Natural killer cell (primary cell): Measurements from ENCODE around the gene LCLAT1. TPM values are rescaled to one million over a fixed set of nuclear protein-coding genes. Genes with fewer than 3 reads are reported as not detected.

ENCODE experiments used
- ATAC-seq, 3 donors: fragments of 150-1000 bp in 2 of 3; fragments of 200-7000 bp in 1 of 3; cut with Tn5 transposase; 1 replicate in 1 of 3; 2 replicates in 2 of 3; pipeline ENCODE4 v1.10.0; 2021; ENCODE audit warnings: mild to moderate bottlenecking in 2 of 3, moderate library complexity in 2 of 3
- DNase-seq, 2 donors: peaks; one replicate each; pipeline versions ENCODE4 v3.0.0 to v3.0.0-alpha.2; 2013 to 2021; ENCODE audit warnings: mixed read lengths in 1 of 2
- H3K27ac ChIP-seq: one replicate; pipeline ENCODE4 v1.5.1; 2013; ENCODE audit warnings: mild to moderate bottlenecking, low read length
- H3K27me3 ChIP-seq: one replicate; pipeline ENCODE4 v1.6.1; 2013; ENCODE audit warnings: low read length; ENCODE audit not compliant: control insufficient read depth, insufficient read depth
- H3K36me3 ChIP-seq: one replicate; pipeline ENCODE4 v1.6.1; 2013; ENCODE audit warnings: low read length; ENCODE audit not compliant: control insufficient read depth, insufficient read depth
- H3K4me1 ChIP-seq: one replicate; pipeline ENCODE4 v1.6.1; 2013; ENCODE audit warnings: low read length; ENCODE audit not compliant: control insufficient read depth, insufficient read depth
- H3K4me3 ChIP-seq: one replicate; pipeline ENCODE4 v1.5.1; 2013; ENCODE audit warnings: low read length
- H3K9me3 ChIP-seq: one replicate; pipeline ENCODE4 v1.6.1; 2013; ENCODE audit warnings: low read length; ENCODE audit not compliant: control insufficient read depth, insufficient read depth
- H3K27ac Mint-ChIP-seq, 2 donors: one replicate each; pipeline ENCODE4 v1.8.0; 2022; ENCODE audit warnings: mild to moderate bottlenecking in 2 of 2, mixed read lengths in 2 of 2, moderate library complexity in 1 of 2
- H3K27me3 Mint-ChIP-seq, 2 donors: one replicate each; pipeline ENCODE4 v1.8.0; 2022; ENCODE audit warnings: low read depth in 2 of 2, mixed read lengths in 2 of 2
- H3K36me3 Mint-ChIP-seq: one replicate; pipeline ENCODE4 v1.8.0; 2022; ENCODE audit warnings: mixed read lengths
- H3K4me1 Mint-ChIP-seq, 2 donors: one replicate each; pipeline ENCODE4 v1.8.0; 2022; ENCODE audit warnings: mixed read lengths in 2 of 2
- H3K4me3 Mint-ChIP-seq: one replicate; pipeline ENCODE4 v1.8.0; 2022; ENCODE audit warnings: mild to moderate bottlenecking, moderate library complexity, mixed read lengths
- H3K9me3 Mint-ChIP-seq, 2 donors: one replicate each; pipeline ENCODE4 v1.8.0; 2022; ENCODE audit warnings: mixed read lengths in 2 of 2
- CTCF ChIP-seq: fragments of 200-600 bp; IDR thresholded peaks from one replicate; pipeline ENCODE4 v1.8.0; 2022; ENCODE audit warnings: antibody characterized with exemption
- WGBS: methylation state at CpG from one replicate; pipeline ENCODE4 v1.1.7; 2013; ENCODE audit warnings: missing lambda C conversion rate; ENCODE audit not compliant: insufficient coverage; 5-methylcytosine and 5-hydroxymethylcytosine counted together
- intact Hi-C: fragments of 100-400 bp; cut with micrococcal nuclease; formaldehyde crosslinking; loops from one replicate; pipeline ENCODE4 v1.14.2; 2022
- total RNA-seq, 4 donors: library from RNA; stranded (reverse); fragments of 120-200 nt in 1 of 4; gene quantifications; one replicate each; pipeline versions ENCODE4 v1.2.3 to v1.2.4, GENCODE V29; 2013 to 2022

Gene LCLAT1
- total RNA-seq, 3 donors from 2014 or later (not counting 1 experiment from before 2014, with no cell fraction given), result 13.0 to 16.2 (median 14.2) TPM

- H3K4me3 ChIP-seq, result no peak overlapping the region
- intact Hi-C loops, result no loop called here
- no peaks in the 10 kb centered on the region for H3K9me3 ChIP-seq
- no peaks in the 10 kb centered on the region for H3K9me3 Mint-ChIP-seq
- no peak for ATAC-seq
- no peaks in the 10 kb centered on the region for H3K4me1 Mint-ChIP-seq
- H3K4me1 ChIP-seq, result no peaks in the 10 kb centered on the region
- no peak overlapping the region for H3K27ac ChIP-seq
- peaks cover 0 to 7% of the 10 kb centered on the region in 2 donors for H3K27me3 Mint-ChIP-seq
- TF ChIP-seq CTCF, result no peak
- H3K4me3 Mint-ChIP-seq, result no peak overlapping the region
- H3K36me3 ChIP-seq, result no peaks in the 10 kb centered on the region
- no peak for DNase-seq
- H3K27me3 ChIP-seq, result no peaks in the 10 kb centered on the region
- H3K36me3 Mint-ChIP-seq, result no peaks in the 10 kb centered on the region
- H3K27ac Mint-ChIP-seq, result no peak overlapping the region
- 89% methylated on average over 3 of the region's 3 CpGs for WGBS
Observed at GRCh38 chr2:30663806-30664205, 216.8 kb downstream of the LCLAT1 start.

GRCh38 chr2:30664761-30665358, 217.8 kb downstream of the LCLAT1 start:
- Histone ChIP-seq H3K36me3 (no peaks in the 10 kb centered on the region), H3K27ac (no peak overlapping the region), H3K4me1 (no peaks in the 10 kb centered on the region), H3K9me3 (peaks cover 4% of the 10 kb centered on the region), H3K4me3 (no peak overlapping the region), H3K27me3 (no peaks in the 10 kb centered on the region)
- Mint-ChIP-seq H3K4me1 (no peaks in the 10 kb centered on the region), H3K36me3 (peaks cover 5% of the 10 kb centered on the region), H3K27ac (no peak overlapping the region), H3K9me3 (peaks cover under 1 to 1% of the 10 kb centered on the region in 2 donors), H3K27me3 (peaks cover 4% of the 10 kb centered on the region in 2 donors), H3K4me3 (no peak overlapping the region)
- no peak for ATAC-seq
- DNase-seq, result no peak
- WGBS, result 94% methylated on average over 7 of the region's 8 CpGs
- TF ChIP-seq CTCF, result no peak
- intact Hi-C loops, result no loop called here

GRCh38 chr2:30665761-30666265, 218.8 kb downstream of the LCLAT1 start:
- intact Hi-C loops, result no loop called here

More at GRCh38 chr2:30665761-30666265, 218.8 kb downstream of the LCLAT1 start:
- Mint-ChIP-seq H3K27ac (no peak overlapping the region), H3K4me1 (no peaks in the 10 kb centered on the region), H3K27me3 (peaks cover 9 to 14% of the 10 kb centered on the region in 2 donors), H3K9me3 (peaks cover 3 to 4% of the 10 kb centered on the region in 2 donors), H3K36me3 (peaks cover 14% of the 10 kb centered on the region), H3K4me3 (no peak overlapping the region)
- Histone ChIP-seq H3K4me3 (no peak overlapping the region), H3K36me3 (no peaks in the 10 kb centered on the region), H3K27me3 (no peaks in the 10 kb centered on the region), H3K9me3 (peaks cover 4% of the 10 kb centered on the region), H3K27ac (no peak overlapping the region), H3K4me1 (no peaks in the 10 kb centered on the region)
- no peak for DNase-seq
- ATAC-seq, result no peak
- 66% methylated on average over 2 of the region's 3 CpGs for whole genome bisulfite sequencing
- TF ChIP-seq CTCF, result no peak
